Nephron (organoid): ENCODE data around the gene EBPL.
A peak's percentile ranks its signal among the peaks of the same experiment; 100 is the strongest.

Source experiments
- H3K27ac Mint-ChIP-seq, 3 experiments: 2 replicates each; pipeline ENCODE4 v1.8.0; 2020; ENCODE audit warnings: mixed read lengths in 3 of 3, mild to moderate bottlenecking in 2 of 3, moderate library complexity in 1 of 3
- H3K27me3 Mint-ChIP-seq: 2 replicates; pipeline ENCODE4 v1.8.0; 2021; ENCODE audit warnings: low read depth, mild to moderate bottlenecking, moderate library complexity, mixed read lengths
- H3K36me3 Mint-ChIP-seq: 2 replicates; pipeline ENCODE4 v1.8.0; 2020; ENCODE audit warnings: low read depth, mixed read lengths
- H3K4me1 Mint-ChIP-seq: 2 replicates; pipeline ENCODE4 v1.8.0; 2020; ENCODE audit warnings: mixed read lengths
- H3K4me3 Mint-ChIP-seq, 3 experiments: 2 replicates each; pipeline ENCODE4 v1.8.0; 2020; ENCODE audit warnings: mild to moderate bottlenecking in 3 of 3, mixed read lengths in 3 of 3, moderate library complexity in 2 of 3
- H3K9me3 Mint-ChIP-seq: 2 replicates; pipeline ENCODE4 v1.8.0; 2020; ENCODE audit warnings: mixed read lengths
- TF ChIP-seq, protein P1 (sequence below), 3 experiments: fragments of 200-600 bp; sonication (generic); IDR thresholded peaks; one replicate each; pipeline ENCODE4 v1.5.0; 2021; ENCODE audit warnings: antibody characterized with exemption in 3 of 3; ENCODE audit not compliant: unreplicated experiment in 3 of 3

Gene EBPL

DNA sequence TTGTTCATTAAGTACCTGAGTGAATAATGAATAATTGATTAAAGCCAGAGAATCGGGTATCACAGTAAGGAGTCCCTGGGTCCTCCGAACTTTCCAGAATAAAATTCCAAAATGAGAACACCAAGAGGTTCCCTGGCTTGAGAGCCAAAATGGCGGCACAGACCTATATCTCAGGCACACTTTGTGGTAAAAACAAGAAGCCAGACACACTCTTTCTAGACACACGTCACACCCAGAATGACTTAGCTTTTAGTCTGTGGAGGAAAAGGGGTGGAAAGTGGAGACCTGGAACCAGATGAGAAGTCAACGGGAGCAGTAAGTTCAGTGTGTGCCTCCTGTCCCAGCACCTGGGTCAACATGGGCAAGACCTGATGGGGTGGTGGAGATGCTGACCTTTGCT lies 54.6 kb downstream of the EBPL start:
- peaks cover 5% of the 10 kb centered on the region for H3K4me1 Mint-ChIP-seq
- TF ChIP-seq, protein P1, sequence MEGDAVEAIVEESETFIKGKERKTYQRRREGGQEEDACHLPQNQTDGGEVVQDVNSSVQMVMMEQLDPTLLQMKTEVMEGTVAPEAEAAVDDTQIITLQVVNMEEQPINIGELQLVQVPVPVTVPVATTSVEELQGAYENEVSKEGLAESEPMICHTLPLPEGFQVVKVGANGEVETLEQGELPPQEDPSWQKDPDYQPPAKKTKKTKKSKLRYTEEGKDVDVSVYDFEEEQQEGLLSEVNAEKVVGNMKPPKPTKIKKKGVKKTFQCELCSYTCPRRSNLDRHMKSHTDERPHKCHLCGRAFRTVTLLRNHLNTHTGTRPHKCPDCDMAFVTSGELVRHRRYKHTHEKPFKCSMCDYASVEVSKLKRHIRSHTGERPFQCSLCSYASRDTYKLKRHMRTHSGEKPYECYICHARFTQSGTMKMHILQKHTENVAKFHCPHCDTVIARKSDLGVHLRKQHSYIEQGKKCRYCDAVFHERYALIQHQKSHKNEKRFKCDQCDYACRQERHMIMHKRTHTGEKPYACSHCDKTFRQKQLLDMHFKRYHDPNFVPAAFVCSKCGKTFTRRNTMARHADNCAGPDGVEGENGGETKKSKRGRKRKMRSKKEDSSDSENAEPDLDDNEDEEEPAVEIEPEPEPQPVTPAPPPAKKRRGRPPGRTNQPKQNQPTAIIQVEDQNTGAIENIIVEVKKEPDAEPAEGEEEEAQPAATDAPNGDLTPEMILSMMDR (IDR thresholded peaks at IDR 0.05; ENCODE audit: unreplicated experiment in 3 of 3): no peak
- H3K9me3 Mint-ChIP-seq: no peaks in the 10 kb centered on the region
- H3K27ac Mint-ChIP-seq: no peak overlapping the region
- no peaks in the 10 kb centered on the region for H3K36me3 Mint-ChIP-seq
- no peaks in the 10 kb centered on the region for H3K27me3 Mint-ChIP-seq
- H3K4me3 Mint-ChIP-seq: no peak overlapping the region

DNA sequence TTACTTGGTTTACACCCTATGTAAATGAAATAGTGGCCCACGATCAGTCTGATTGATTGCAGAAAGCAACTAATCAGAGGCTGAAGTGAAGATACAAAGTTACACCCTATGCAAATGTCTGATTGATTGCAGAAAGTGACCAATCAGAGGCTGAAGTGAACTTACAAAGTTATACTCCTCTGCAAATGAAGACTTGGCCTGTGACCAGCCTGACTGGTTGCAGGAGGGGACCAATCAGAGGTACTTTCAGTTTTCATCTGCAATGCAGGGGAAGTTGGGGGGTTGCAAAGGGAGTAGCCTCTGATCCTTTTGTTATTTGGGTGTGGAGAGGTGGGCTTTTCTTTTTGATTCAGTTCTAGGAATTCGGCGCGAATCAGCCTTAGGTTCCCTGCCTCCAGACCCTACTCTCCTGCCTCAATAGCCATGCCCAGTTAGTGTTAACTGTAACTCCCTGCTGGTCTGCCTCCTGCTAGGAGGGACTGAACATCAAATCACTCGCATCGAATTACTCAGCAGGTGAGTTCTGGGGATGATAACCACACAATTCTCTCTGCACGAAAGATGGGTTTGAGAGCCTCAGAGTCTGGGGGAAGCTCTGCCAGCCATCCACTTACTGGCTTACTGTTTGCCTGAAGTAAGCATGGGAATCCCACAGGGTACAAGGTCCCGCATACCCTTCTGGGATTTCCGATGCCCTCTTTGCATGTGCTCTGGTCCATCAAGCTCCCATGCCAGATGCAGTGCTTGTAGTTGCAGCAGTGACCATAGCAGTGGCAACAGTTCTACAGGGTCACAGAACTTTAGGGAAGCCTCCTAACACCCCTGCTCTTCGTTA lies 55.5 kb downstream of the EBPL start:
- Mint-ChIP-seq H3K4me1 (peaks cover 5% of the 10 kb centered on the region), H3K27ac (peak overlapping the region in 1 of 3 experiments; percentile 61), H3K27me3 (no peaks in the 10 kb centered on the region), H3K9me3 (no peaks in the 10 kb centered on the region), H3K4me3 (peak overlapping the region in 2 of 3 experiments; percentile 76 to 81), H3K36me3 (no peaks in the 10 kb centered on the region)
- TF ChIP-seq, protein P1 (IDR thresholded peaks at IDR 0.05; ENCODE audit: unreplicated experiment in 3 of 3): no peak

DNA sequence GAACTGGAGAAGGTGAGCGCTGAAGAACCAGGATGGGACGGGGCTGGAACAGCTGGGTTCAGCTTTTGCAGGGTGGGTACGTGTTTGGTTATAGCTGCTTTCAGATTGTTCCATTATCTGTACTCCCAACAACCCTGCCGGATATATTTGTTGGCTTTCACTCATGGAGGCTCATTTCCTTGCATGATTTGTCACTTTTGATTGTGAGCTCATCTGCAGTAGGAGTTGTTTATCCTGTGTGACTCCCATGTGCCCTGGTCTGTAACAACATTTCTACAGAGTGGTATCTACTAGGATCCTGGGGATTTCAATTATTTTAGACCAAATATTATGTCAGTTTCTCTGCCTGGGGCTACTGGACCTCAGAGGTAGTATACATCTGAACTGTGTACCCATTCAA lies 57.6 kb downstream of the EBPL start:
- Mint-ChIP-seq H3K27ac (no peak overlapping the region), H3K36me3 (no peaks in the 10 kb centered on the region)

DNA sequence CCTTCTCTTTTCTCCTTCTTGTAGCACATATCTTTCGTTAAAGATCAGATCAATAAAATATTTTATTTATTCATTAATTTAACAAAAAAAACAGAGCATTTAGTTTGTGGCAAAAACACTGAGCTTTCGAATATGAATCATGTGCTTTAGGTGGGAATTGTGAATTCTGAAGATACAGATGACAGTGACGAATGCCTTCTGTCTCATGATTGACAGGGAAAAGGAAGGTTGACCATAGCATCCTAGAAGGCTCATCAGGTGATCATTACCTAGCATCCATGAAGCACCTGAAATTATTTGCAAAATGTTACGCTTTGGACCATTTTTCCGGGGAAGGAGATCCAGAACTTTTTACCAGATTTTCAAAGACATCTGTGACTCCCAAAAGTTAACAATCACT lies 59.1 kb downstream of the EBPL start:
- Mint-ChIP-seq H3K36me3 (no peaks in the 10 kb centered on the region), H3K27me3 (no peaks in the 10 kb centered on the region), H3K4me3 (no peak overlapping the region), H3K4me1 (peaks cover 5% of the 10 kb centered on the region), H3K27ac (no peak overlapping the region), H3K9me3 (no peaks in the 10 kb centered on the region)
- TF ChIP-seq, protein P1 (IDR thresholded peaks at IDR 0.05; ENCODE audit: unreplicated experiment in 3 of 3): no peak

More for the DNA sequence above, 57.6 kb downstream of the EBPL start:
- H3K4me3 Mint-ChIP-seq: no peak overlapping the region
- no peaks in the 10 kb centered on the region for H3K27me3 Mint-ChIP-seq
- peaks cover 5% of the 10 kb centered on the region for H3K4me1 Mint-ChIP-seq
- TF ChIP-seq, protein P1 (IDR thresholded peaks at IDR 0.05; ENCODE audit: unreplicated experiment in 3 of 3): no peak
- H3K9me3 Mint-ChIP-seq: no peaks in the 10 kb centered on the region

DNA sequence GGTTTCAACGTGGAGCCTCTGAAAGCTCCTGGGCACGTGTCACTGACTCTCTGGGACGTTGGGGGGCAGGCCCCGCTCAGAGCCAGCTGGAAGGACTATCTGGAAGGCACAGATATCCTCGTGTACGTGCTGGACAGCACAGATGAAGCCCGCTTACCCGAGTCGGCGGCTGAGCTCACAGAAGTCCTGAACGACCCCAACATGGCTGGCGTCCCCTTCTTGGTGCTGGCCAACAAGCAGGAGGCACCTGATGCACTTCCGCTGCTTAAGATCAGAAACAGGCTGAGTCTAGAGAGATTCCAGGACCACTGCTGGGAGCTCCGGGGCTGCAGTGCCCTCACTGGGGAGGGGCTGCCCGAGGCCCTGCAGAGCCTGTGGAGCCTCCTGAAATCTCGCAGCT lies 60.7 kb downstream of the EBPL start:
- Mint-ChIP-seq H3K9me3 (no peaks in the 10 kb centered on the region), H3K4me1 (peaks cover 11% of the 10 kb centered on the region), H3K4me3 (no peak overlapping the region), H3K36me3 (no peaks in the 10 kb centered on the region), H3K27ac (no peak overlapping the region), H3K27me3 (peaks cover 3% of the 10 kb centered on the region)
- TF ChIP-seq, protein P1 (IDR thresholded peaks at IDR 0.05; ENCODE audit: unreplicated experiment in 3 of 3): no peak

DNA sequence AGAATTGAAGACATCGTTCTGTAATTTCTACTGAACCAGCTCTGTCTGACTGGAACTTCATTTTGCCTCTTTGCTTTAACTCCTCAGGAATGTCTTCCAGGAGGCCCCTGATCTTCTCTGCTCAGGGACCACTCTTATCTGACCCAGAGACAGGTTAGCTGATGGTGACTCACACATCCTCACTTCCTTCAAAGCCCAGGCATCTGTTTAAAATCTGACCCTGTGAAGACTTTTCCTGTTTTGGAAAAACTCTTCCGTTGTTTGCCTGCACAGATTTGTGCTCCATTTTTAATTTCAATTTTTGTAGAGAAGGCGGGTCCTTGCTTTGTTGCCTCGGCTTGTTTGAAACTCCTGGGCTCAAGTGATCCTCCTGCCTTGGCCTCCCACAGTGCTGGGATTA lies 61.3 kb downstream of the EBPL start:
- Mint-ChIP-seq H3K27ac (no peak overlapping the region), H3K9me3 (no peaks in the 10 kb centered on the region), H3K4me3 (no peak overlapping the region), H3K36me3 (no peaks in the 10 kb centered on the region), H3K27me3 (peaks cover 3% of the 10 kb centered on the region), H3K4me1 (peaks cover 7% of the 10 kb centered on the region)
- TF ChIP-seq, protein P1 (IDR thresholded peaks at IDR 0.05; ENCODE audit: unreplicated experiment in 3 of 3): no peak
